ENCODE data around the gene MED13L. TPM values are rescaled to one million over a fixed set of nuclear protein-coding genes. Genes with fewer than 3 reads are reported as not detected.

Gene MED13L
- 88.0 and 94.1 TPM in 2 replicates for total RNA-seq (2021)
- percentile 94 among the genes with signal in this experiment for Bru-seq, nascent RNA
- percentile 87 among the genes with signal in this experiment for BruChase-seq, experiment 1, labeled RNA remaining after a 2-hour chase
- BruChase-seq, experiment 2, labeled RNA remaining after a 6-hour chase: percentile 84 among the genes with signal in this experiment
- long read RNA-seq, full-length matches to known transcripts: 1 of 9 reads
- long read RNA-seq, partial matches to known transcripts: 3 of 9 reads
- long read RNA-seq, other reads (novel, unspliced or antisense): 5 of 9 reads

GRCh38 chr12:116277467-116278278, at the start of gene MED13L:
TSS of gene MED13L (minus strand) at chr12:116277693. CDS start at chr12:116277131, 562 bp downstream.
- intact Hi-C loops (cut with micrococcal nuclease; ENCODE audit: unreplicated experiment): loop anchor here (5.0 kb wide), 4 partner anchors 135 to 325 kb away; no protein-coding TSS in a partner anchor
- 0 out of 2 replicates have a peak, but pooled peaks have one; percentile 18 for TF ChIP-seq CTCF (conservative IDR thresholded peaks at IDR 0.05; ENCODE audit: low read depth, low read length)
- no peak for TF ChIP-seq EZH2 (IDR thresholded peaks at IDR 0.05; ENCODE audit: borderline replicate concordance, low read depth, low read length, poor library complexity, severe bottlenecking)
- CTCF ChIA-PET: no interaction called here

GRCh38 chr12:116325336-116325664, 47.8 kb upstream of the MED13L start:
- ChIA-PET POLR2A (ENCODE audit: low non-redundant PET) (no interaction called here), CTCF (no interaction called here)
- DNase-seq (ENCODE audit: low spot score): no peak
- no peak for TF ChIP-seq EZH2 (IDR thresholded peaks at IDR 0.05; ENCODE audit: borderline replicate concordance, low read depth, low read length, poor library complexity, severe bottlenecking)
- no peak for TF ChIP-seq CTCF (conservative IDR thresholded peaks at IDR 0.05; ENCODE audit: low read depth, low read length)
- intact Hi-C loops (cut with micrococcal nuclease; ENCODE audit: unreplicated experiment): no loop called here
- H3K27me3 ChIP-seq (replicated peaks; ENCODE audit: insufficient read depth, low read depth, low read length, poor library complexity): no peaks in the 10 kb centered on the region
- no peak overlapping the region for H3K27ac ChIP-seq (ENCODE audit: low read depth, low read length, poor library complexity, severe bottlenecking)
- no peaks in the 10 kb centered on the region for H3K9me3 ChIP-seq (ENCODE audit: low read depth, low read length, poor library complexity, severe bottlenecking)
- H3K4me1 ChIP-seq (ENCODE audit: insufficient read depth, low read length, poor library complexity, severe bottlenecking): no peaks in the 10 kb centered on the region
- no TSS peak for BruUV-seq (replicated peaks)
- H3K36me3 ChIP-seq (ENCODE audit: insufficient read depth, low read length, poor library complexity, severe bottlenecking): no peaks in the 10 kb centered on the region
- no peak overlapping the region for H3K4me3 ChIP-seq (ENCODE audit: low read depth, low read length, poor library complexity, severe bottlenecking)

More at GRCh38 chr12:116277467-116278278, at the start of gene MED13L:
- peak; percentile 94 for DNase-seq (ENCODE audit: low spot score)
- H3K27me3 ChIP-seq (replicated peaks; ENCODE audit: insufficient read depth, low read depth, low read length, poor library complexity): no peaks in the 10 kb centered on the region
- POLR2A ChIA-PET (ENCODE audit: low non-redundant PET): interaction anchor here (0.6 kb wide), 1 partner anchor 323 kb away, joined by 3 read pairs; no protein-coding TSS in a partner anchor
- H3K4me1 ChIP-seq (ENCODE audit: insufficient read depth, low read length, poor library complexity, severe bottlenecking): peaks cover 24% of the 10 kb centered on the region
- H3K27ac ChIP-seq (ENCODE audit: low read depth, low read length, poor library complexity, severe bottlenecking): peak within 1 kb of the TSS; percentile 82
- BruUV-seq (replicated peaks): no TSS peak
- no peaks in the 10 kb centered on the region for H3K36me3 ChIP-seq (ENCODE audit: insufficient read depth, low read length, poor library complexity, severe bottlenecking)
- H3K9me3 ChIP-seq (ENCODE audit: low read depth, low read length, poor library complexity, severe bottlenecking): no peaks in the 10 kb centered on the region
- H3K4me3 ChIP-seq (ENCODE audit: low read depth, low read length, poor library complexity, severe bottlenecking): peak within 1 kb of the TSS; percentile 67

- Histone ChIP-seq H3K27ac (ENCODE audit: low read depth, low read length, poor library complexity, severe bottlenecking) (no peak overlapping the region), H3K4me3 (ENCODE audit: low read depth, low read length, poor library complexity, severe bottlenecking) (no peak overlapping the region), H3K9me3 (ENCODE audit: low read depth, low read length, poor library complexity, severe bottlenecking) (no peaks in the 10 kb centered on the region), H3K36me3 (ENCODE audit: insufficient read depth, low read length, poor library complexity, severe bottlenecking) (no peaks in the 10 kb centered on the region), H3K27me3 (replicated peaks; ENCODE audit: insufficient read depth, low read depth, low read length, poor library complexity) (no peaks in the 10 kb centered on the region), H3K4me1 (ENCODE audit: insufficient read depth, low read length, poor library complexity, severe bottlenecking) (no peaks in the 10 kb centered on the region)
- POLR2A ChIA-PET (ENCODE audit: low non-redundant PET): no interaction called here
- CTCF ChIA-PET: no interaction called here
- BruUV-seq (replicated peaks): no TSS peak
- DNase-seq (ENCODE audit: low spot score): no peak
- TF ChIP-seq CTCF (conservative IDR thresholded peaks at IDR 0.05; ENCODE audit: low read depth, low read length) (no peak), EZH2 (IDR thresholded peaks at IDR 0.05; ENCODE audit: borderline replicate concordance, low read depth, low read length, poor library complexity, severe bottlenecking) (no peak)
- intact Hi-C loops (cut with micrococcal nuclease; ENCODE audit: unreplicated experiment): no loop called here
Measured at GRCh38 chr12:116324654-116325335, 47.3 kb upstream of the MED13L start.

Data from A673 (cell line).